GM21825 (cell line): ENCODE data around the gene ARHGEF39.

Experiments used
- ATAC-seq: cut with Tn5 transposase; IDR thresholded peaks from one replicate; pipeline ENCODE4 v1.9.1; 2021; ENCODE audit warnings: mild to moderate bottlenecking, moderate library complexity; ENCODE audit not compliant: unreplicated experiment

The ARHGEF39 gene

DNA sequence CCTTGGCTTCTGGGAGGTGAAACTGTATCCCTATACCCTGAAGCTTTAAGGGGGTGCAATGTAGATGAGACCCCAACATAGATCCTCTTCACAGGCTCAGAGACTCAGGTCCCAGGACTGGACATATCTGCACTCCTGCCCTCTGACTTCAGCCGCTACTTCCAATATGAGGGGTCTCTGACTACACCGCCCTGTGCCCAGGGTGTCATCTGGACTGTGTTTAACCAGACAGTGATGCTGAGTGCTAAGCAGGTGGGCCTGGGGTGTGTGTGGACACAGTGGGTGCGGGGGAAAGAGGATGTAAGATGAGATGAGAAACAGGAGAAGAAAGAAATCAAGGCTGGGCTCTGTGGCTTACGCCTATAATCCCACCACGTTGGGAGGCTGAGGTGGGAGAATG lies 14.1 kb upstream of the ARHGEF39 start:
- no peak for ATAC-seq

DNA sequence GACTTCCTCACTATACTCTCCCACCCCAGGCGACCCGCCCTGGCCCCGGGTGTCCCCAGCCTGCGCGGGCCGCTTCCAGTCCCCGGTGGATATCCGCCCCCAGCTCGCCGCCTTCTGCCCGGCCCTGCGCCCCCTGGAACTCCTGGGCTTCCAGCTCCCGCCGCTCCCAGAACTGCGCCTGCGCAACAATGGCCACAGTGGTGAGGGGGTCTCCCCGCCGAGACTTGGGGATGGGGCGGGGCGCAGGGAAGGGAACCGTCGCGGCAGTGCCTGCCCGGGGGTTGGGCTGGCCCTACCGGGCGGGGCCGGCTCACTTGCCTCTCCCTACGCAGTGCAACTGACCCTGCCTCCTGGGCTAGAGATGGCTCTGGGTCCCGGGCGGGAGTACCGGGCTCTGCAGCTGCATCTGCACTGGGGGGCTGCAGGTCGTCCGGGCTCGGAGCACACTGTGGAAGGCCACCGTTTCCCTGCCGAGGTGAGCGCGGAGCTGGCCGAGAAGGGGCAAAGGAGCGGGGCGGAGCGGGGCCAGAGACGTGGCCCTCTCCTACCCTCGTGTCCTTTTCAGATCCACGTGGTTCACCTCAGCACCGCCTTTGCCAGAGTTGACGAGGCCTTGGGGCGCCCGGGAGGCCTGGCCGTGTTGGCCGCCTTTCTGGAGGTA lies 10.9 kb upstream of the ARHGEF39 start:
- ATAC-seq = no peak

DNA sequence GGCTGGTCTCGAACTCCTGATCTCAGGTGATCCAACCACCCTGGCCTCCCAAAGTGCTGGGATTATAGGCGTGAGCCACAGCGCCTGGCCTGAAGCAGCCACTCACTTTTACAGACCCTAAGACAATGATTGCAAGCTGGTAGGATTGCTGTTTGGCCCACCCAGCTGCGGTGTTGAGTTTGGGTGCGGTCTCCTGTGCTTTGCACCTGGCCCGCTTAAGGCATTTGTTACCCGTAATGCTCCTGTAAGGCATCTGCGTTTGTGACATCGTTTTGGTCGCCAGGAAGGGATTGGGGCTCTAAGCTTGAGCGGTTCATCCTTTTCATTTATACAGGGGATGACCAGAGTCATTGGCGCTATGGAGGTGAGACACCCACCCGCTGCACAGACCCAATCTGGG lies 10.2 kb upstream of the ARHGEF39 start:
- ATAC-seq = no peak

DNA sequence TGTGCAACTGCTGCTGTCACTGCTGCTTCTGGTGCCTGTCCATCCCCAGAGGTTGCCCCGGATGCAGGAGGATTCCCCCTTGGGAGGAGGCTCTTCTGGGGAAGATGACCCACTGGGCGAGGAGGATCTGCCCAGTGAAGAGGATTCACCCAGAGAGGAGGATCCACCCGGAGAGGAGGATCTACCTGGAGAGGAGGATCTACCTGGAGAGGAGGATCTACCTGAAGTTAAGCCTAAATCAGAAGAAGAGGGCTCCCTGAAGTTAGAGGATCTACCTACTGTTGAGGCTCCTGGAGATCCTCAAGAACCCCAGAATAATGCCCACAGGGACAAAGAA lies 9.0 kb upstream of the ARHGEF39 start:
- ATAC-seq = no peak

DNA sequence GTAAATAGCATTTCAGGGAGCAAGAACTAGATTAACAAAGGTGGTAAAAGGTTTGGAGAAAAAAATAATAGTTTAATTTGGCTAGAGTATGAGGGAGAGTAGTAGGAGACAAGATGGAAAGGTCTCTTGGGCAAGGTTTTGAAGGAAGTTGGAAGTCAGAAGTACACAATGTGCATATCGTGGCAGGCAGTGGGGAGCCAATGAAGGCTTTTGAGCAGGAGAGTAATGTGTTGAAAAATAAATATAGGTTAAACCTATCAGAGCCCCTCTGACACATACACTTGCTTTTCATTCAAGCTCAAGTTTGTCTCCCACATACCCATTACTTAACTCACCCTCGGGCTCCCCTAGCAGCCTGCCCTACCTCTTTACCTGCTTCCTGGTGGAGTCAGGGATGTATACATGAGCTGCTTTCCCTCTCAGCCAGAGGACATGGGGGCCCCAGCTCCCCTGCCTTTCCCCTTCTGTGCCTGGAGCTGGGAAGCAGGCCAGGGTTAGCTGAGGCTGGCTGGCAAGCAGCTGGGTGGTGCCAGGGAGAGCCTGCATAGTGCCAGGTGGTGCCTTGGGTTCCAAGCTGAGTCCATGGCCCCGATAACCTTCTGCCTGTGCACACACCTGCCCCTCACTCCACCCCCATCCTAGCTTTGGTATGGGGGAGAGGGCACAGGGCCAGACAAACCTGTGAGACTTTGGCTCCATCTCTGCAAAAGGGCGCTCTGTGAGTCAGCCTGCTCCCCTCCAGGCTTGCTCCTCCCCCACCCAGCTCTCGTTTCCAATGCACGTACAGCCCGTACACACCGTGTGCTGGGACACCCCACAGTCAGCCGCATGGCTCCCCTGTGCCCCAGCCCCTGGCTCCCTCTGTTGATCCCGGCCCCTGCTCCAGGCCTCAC lies 8.4 kb upstream of the ARHGEF39 start, which contains the start of gene CA9:
Gene CA9, plus strand, starts transcription at position 797 of the 893 bp plus-strand sequence. Its CDS starts 32 bp downstream, at position 829.
- no peak for ATAC-seq

DNA sequence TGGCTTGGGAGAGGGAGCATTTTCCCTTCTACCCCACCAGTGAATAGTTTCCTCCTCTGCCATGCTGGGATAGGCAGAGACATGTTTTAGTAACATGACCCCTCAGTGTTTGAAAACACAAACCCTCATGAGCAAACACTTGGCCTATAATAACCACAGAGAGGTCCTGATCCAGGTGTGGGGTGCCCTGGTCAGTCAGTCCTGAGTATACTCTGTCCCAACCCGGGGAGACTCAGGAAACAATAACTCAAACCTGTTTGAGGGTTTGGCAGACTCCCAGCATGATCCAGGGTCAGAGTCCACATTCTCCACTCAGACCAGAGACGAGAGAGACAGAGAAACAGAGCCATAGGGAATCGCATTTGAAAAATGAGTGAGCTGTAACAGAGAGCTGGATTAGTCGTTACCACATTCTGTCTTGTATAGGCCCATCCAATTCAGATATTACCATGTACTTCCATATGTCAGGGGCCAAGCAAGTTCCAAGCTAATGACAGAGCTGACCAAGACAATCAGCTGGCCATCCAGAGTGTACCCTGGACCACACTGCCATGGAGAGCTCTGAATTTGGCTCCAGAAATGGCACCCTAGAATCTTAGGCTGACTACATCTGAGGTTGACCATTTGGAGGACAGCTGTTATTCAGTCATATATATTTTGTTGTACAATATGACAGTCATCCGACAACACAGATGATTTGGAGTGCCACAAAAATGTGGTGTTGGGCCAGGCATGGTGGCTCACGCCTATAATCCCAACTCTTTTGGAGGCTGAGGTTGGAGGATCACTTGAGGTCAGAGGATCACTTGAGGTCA lies 4.5 kb upstream of the ARHGEF39 start:
- ATAC-seq = no peak

DNA sequence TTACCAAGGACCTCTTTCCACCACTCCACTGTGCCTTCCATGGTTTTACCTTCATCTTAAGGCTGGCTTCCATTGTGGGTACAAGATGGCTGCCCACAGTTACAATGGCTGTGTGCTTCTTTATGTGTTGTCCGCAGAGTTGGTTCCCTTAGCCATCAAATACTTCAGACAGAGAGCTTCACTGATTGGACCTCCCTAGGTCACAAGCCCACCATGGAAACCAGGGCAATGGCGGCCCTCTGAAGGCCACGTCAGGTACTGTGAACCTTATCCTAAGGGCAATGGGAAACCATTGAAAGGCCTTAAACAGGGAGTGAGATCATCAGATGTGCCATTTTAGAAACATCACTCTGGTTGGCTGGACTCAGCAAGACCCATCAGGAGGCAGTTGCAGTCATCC lies 2.9 kb upstream of the ARHGEF39 start:
- no peak for ATAC-seq

DNA sequence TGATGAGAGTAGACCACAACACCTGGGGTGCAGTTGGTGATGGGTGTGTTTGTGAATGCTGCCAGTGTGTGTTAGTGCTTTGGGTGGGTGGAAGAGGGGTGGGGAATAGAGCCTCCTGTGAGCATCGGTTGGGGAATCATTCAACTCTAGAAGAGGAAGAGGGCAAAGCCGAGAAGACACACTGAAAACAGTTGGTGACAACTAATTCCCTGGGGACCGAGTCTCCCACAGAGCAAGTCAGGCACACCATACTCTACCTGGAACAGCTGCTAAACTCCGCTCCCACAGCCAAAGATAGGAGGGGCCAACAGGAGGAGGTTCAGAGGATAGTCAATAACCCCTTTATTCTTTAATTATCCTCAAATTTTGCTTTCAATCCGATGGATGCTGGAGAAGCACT lies 1.6 kb upstream of the ARHGEF39 start:
- ATAC-seq = no peak

DNA sequence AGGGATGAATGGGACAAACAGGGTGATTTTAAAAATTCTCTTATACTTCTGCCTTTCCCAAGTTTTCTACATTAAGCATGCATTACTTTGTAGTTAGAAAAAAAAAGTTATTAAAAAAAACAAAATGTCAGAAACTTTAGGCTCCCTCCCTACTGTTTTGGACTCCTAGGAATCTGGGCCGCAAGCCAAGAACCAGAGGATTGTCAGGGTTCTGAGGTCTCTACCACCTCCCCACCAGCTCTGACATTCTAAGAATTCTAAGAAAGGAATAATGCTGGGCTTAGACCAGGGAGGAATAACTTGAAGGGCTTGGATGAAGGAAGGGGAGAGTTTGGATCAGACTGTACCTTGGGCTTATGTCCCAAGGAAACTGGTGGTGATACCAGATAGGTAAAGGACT lies 1.1 kb upstream of the ARHGEF39 start:
- no peak for ATAC-seq

DNA sequence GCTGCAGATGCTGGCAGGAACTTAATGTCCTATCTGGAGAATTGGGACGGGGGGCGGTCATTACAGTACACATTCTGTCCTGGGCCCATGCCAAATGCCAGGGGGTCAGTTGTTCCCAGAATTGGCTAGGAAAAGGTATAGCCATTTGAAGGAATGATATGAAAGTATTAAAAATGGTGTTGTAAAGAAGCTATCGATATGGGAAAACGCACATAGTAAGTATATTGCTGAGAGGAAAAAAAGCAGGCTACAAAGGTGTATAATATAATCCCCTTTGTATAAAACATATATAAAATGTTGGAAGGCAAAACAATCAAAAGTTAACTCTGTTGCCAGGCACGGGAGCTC lies 450 bp upstream of the ARHGEF39 start:
- no peak for ATAC-seq

DNA sequence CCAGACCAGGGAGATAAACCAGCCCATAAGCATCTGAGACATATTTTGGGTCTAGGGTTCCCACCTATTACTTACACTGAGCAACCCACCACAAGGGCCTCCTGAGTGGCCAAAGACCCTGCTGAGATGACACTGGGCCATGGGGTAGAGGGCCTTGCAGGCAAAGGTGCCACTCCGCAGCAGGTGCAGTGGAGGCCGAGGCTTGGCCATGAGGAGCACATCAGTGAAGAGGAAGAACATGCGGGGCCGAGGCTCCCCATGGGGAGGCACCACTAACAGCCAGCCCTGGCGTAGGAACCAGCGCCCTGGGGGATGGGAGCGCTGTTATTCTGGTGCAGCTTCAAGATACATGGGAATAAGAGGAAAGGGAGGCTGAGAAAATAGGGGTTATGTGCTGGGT lies 2.6 kb downstream of the ARHGEF39 start:
- no peak for ATAC-seq

DNA sequence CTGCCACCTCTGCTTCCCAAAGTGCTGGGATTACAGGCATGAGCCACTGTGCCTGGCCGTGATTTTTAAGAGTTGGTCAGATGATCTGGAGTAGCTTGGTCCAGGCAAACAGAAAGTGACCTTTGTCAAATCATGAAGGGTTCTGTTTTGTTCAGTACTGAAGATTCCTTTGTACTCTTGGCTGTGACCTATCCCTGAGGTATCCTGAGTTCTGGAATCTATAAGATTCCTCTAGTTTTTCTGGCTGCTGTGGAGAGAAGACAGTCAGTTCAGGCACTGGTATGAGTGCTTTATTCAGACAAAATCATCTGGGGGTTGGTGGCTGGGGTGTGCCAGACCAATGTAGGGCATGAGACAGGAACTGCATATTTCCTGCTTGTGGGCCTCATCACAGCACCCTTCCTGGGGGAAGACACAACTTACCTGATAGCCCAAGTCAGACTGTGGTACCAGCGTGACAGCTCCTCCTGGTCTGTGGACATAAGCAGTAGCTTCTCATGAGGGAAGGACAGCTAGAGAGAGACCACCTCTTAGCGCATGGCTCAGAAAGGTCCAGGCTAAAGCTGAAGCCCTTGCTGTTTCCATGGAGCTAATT lies 3.1 kb downstream of the ARHGEF39 start:
- ATAC-seq = no peak

DNA sequence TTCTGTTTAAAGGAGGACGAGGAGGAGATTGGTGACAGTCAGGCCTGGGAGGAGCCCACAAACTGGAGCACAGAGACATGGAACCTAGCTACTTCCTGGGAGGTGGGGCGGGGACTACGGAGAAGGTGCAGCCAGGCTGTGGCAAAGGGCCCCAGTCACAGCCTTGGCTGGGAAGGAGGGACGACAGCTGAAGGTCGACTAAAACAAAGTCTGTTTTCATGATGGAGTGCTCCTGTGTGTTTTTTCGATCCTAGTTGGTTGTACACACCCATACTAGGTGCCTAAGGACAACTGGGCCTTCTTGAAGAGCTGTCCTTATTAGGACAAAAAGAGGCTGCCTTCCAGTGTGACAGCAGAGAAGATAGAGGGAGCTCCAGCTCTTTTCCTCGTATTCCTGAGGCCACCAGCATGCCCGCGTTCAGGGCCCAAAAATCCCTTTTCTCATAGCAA lies 4.0 kb downstream of the ARHGEF39 start:
- ATAC-seq = no peak

DNA sequence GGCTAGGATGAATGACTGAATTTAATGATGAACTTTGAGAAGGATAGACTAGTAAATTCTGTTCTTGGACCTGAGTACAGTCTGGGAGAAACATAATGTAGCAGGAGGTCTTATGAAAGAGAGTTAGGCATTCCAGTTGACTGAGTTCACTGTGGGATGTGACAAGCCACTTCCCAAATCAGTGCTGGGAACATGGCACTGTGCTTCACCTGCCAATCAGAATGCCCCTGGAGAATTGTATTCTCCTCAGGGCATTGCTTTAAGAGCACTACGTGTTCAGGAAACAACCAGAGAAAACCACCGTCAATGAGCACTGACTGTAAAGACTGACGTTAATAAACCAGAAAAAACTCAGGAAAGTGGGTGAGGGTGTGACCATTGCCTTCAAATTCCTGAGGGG lies 5.7 kb downstream of the ARHGEF39 start:
- ATAC-seq = no peak

DNA sequence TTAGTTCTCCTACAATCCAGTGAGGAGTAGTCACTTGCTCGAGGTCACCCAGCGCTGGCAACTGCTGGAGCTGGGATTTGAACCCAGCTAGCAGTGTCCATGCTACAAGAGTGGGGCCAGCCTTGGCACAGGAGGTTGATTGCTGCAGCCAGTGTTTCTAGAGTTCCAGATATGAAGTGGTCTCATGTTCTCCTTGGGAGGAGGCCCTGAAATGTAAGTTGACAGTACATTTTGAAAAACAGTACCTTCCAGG lies 6.1 kb downstream of the ARHGEF39 start:
- no peak for ATAC-seq

DNA sequence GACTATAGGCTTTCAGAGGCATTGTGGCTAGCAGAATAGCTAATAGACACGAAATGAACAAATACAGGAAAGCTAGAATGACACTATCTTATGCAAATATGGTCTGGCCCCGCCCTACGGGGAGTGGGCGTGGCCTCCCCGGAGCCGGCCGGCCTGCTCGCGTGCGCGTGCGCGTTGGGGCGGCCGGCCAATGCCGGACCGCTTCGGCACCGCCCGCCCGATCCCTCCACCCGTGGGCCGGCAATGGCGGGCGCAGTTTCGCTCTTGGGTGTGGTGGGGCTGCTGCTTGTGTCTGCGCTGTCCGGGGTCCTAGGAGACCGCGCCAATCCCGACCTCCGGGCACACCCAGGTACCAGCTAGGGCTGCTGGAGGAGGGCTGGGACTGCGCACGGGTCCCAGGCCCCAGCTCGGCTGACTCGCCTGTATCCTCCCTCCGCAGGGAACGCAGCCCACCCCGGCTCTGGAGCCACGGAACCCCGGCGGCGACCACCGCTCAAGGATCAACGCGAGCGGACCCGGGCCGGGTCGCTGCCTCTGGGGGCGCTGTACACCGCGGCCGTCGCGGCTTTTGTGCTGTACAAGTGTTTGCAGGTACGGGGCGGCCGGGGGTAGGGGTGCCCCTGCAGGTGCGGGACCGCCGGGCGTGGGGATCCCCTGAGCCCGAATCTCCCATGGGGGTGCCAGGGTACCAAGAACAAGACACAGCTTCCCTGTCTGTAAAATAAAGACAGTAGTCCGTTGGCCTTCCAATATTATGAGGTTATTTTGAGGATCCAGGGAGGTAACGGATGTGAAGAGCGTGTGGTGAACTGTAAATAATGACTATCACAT lies 6.6 kb downstream of the ARHGEF39 start, which contains the start of gene CCDC107:
Gene CCDC107, plus strand, starts transcription at position 156 of the 831 bp plus-strand sequence. Its CDS starts 88 bp downstream, at position 244.
- ATAC-seq = peak; percentile 48

DNA sequence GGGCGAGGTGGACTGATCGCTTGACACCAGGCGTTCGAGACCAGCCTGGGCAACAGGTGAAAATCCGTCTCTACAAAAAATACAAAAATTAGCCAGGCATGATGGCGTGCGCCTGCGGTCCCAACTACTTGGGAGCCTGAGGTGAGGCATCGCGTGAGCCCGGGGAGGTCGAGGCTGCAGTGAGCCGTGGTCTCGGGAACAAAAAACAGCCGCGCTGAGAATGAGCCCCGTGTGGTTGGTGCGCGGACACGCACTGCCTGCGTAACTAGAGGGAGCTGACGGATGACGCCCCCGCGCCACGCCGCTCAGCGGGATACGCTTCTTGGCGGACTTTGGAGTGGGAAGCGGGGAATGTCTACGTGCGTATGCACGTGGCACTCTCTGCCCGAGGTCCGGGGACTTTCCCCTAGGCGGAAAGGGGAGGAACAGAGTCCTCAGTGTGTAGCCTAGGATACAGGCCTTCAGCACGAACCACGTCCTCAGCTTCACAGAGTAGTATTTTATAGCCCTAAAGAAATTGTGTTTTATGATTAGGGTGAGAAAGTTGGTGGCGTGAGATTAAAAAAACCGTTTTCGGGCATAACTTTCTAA lies 7.4 kb downstream of the ARHGEF39 start, which contains the start of gene RMRP:
Gene RMRP, minus strand, starts transcription at position 474 of the 591 bp plus-strand sequence.
- ATAC-seq = peak; percentile 86

DNA sequence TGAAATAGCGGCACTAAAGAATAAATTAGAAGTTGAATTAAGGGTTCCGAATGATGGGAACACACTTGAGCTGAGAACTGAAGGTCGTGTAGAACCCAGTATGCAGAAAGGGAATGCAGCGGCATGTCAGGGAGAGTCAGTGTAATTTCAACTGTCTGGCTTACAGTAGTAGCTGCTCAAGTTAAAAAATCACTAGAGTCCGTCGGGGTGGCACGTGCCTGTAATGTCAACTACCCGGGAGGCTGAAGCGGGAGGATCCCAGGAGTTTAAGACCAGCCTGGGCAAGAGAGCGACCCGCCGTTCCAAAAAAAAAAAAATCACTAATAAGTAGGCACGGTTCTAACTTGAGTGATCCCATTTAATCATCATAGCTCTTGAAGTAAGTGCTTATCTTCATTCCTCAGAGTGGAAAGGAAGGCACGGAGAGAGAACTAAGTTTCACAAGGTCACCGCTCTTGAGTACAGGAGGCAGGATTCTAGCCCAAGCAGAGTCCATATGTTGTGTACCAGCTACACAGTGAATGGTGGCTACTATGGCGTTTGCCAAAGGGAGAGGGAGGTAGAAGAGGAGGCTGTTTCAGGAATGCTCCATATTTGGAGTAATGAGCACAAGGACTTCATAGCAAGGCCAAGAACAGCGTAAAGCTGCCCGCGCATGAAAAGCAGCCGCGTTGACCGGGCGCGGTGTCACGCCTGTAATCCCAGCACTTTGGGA lies 8.0 kb downstream of the ARHGEF39 start:
- no peak for ATAC-seq

DNA sequence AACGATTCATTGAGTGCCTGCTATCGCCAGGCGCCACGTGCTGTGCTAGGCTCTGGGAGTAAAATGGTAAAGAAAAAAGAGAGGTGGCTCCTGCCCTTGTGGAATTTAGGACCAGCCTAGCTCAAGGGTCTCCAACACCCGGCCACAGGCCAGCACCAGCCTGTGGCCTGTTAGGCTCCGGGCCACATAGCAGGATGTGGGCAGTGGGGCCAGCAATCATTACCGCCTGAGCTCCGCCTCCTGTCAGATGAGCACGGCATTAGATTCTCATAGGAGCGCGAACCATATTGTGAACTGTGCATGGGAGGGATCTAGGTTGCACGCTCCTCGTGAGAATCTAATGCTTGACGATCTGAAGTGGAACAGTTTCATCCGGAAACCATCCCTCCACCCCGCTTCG lies 8.6 kb downstream of the ARHGEF39 start:
- ATAC-seq = no peak
